Keratinocyte (primary cell): ENCODE results near the gene FASN. TPM values are rescaled to one million over a fixed set of nuclear protein-coding genes. Genes with fewer than 3 reads are reported as not detected.

Experiments used
- DNase-seq: peaks from one replicate; pipeline ENCODE4 v3.0.0-alpha.2; 2011; ENCODE audit warnings: low read depth, missing footprints, low spot score
- FAIRE-seq: peaks from 2 replicates; lab custom pipeline; 2011; peaks lifted over from hg19 to GRCh38; lab: Jason Lieb, UNC
- H2AFZ ChIP-seq: 2 replicates; pipeline ENCODE4 v1.6.0; 2012; ENCODE audit warnings: low read length, control low read depth, inconsistent platforms; ENCODE audit not compliant: control insufficient read depth
- H3K27ac ChIP-seq: 2 replicates; pipeline ENCODE4 v1.5.1; 2011; ENCODE audit warnings: low read length; ENCODE audit not compliant: control insufficient read depth, insufficient read depth
- H3K27me3 ChIP-seq: 3 replicates; pipeline ENCODE4 v1.6.0; 2011; ENCODE audit warnings: low read length; ENCODE audit not compliant: control insufficient read depth, insufficient read depth; ENCODE audit errors: extremely low read depth
- H3K36me3 ChIP-seq, 2 experiments: 2 replicates in 1 of 2; 3 replicates in 1 of 2; pipeline ENCODE4 v1.5.1; 2011; ENCODE audit warnings: low read length in 2 of 2, mild to moderate bottlenecking in 1 of 2; ENCODE audit not compliant: control insufficient read depth in 2 of 2, insufficient read depth in 2 of 2; ENCODE audit errors: extremely low read depth in 1 of 2
- H3K4me1 ChIP-seq: 3 replicates; pipeline ENCODE4 v1.5.1; 2011; ENCODE audit warnings: low read length; ENCODE audit not compliant: control insufficient read depth, insufficient read depth; ENCODE audit errors: extremely low read depth
- H3K4me2 ChIP-seq: 3 replicates; pipeline ENCODE4 v1.6.0; 2011; ENCODE audit warnings: low read depth, low read length; ENCODE audit not compliant: control insufficient read depth, insufficient read depth; ENCODE audit errors: extremely low read depth
- H3K4me3 ChIP-seq, 3 experiments: fragments of 200-600 bp in 1 of 3; sonication (generic) in 1 of 3; 2 replicates in 2 of 3; 3 replicates in 1 of 3; pipeline ENCODE4 v1.5.1; 2011 to 2016; ENCODE audit warnings: low read length in 3 of 3, mild to moderate bottlenecking in 3 of 3, control low read depth in 2 of 3, inconsistent platforms in 1 of 3, low read depth in 1 of 3, mixed read lengths in 1 of 3, mixed run types in 1 of 3, moderate library complexity in 1 of 3; ENCODE audit not compliant: control insufficient read depth in 2 of 3, insufficient read depth in 2 of 3; ENCODE audit errors: extremely low read depth in 1 of 3
- H3K79me2 ChIP-seq: 2 replicates; pipeline ENCODE4 v1.6.0; 2012; ENCODE audit warnings: low read length; ENCODE audit not compliant: control insufficient read depth, insufficient read depth
- H3K9ac ChIP-seq: 3 replicates; pipeline ENCODE4 v1.6.0; 2011; ENCODE audit warnings: low read length; ENCODE audit not compliant: control insufficient read depth, insufficient read depth; ENCODE audit errors: extremely low read depth
- H3K9me1 ChIP-seq: 3 replicates; pipeline ENCODE4 v1.6.0; 2011; ENCODE audit warnings: low read length; ENCODE audit not compliant: control insufficient read depth, insufficient read depth; ENCODE audit errors: extremely low read depth
- H3K9me3 ChIP-seq: 2 replicates; pipeline ENCODE4 v1.5.1; 2012; ENCODE audit warnings: low read depth, low read length; ENCODE audit not compliant: control insufficient read depth
- H4K20me1 ChIP-seq: 3 replicates; pipeline ENCODE4 v1.6.0; 2011; ENCODE audit warnings: low read length; ENCODE audit not compliant: control insufficient read depth, insufficient read depth; ENCODE audit errors: extremely low read depth
- CTCF ChIP-seq, 3 experiments: IDR thresholded peaks in 1 of 3; conservative IDR thresholded peaks in 1 of 3; optimal IDR thresholded peaks in 1 of 3; 2 replicates in 2 of 3; 3 replicates in 1 of 3; pipeline versions ENCODE3 to v1.5.1; 2011; ENCODE audit warnings: low read length in 3 of 3, mild to moderate bottlenecking in 3 of 3, moderate library complexity in 2 of 3, control low read depth in 1 of 3, inconsistent platforms in 1 of 3; ENCODE audit not compliant: insufficient read depth in 2 of 3; ENCODE audit errors: extremely low read depth in 1 of 3
- EZH2 ChIP-seq: IDR thresholded peaks from one replicate; pipeline ENCODE4 v1.6.1; 2012; ENCODE audit warnings: inconsistent platforms, mild to moderate bottlenecking, low read length, moderate library complexity
- dilution Hi-C: fragments of 300-500 bp; cut with MboI; formaldehyde crosslinking; loops from one replicate; pipeline ENCODE4 v1.7.0; 2020; ENCODE audit warnings: low sequenced_read_pairs; ENCODE audit not compliant: extremely low pct_ligation_motif_present
- polyA plus RNA-seq, 5 experiments: library from polyadenylated mRNA; depleted of rRNA in 3 of 5; stranded (reverse) in 3 of 5; stranded (forward) in 1 of 5; unstranded in 1 of 5; fragments of >200 nt; gene quantifications; 1 replicate in 1 of 5; 2 replicates in 3 of 5; 3 replicates in 1 of 5; pipeline versions ENCODE4 v1.2.1 to v1.2.3, GENCODE V29; 2011 to 2012; ENCODE audit warnings: missing spikeins in 2 of 5, low read depth in 1 of 5, low replicate concordance in 1 of 5

The FASN gene
- polyA plus RNA-seq, 1 donor (not counting 4 experiments of a cell fraction or from before 2014, with no cell fraction given) = 44.7 TPM

- DNase-seq (no peak), FAIRE-seq (no peak)
- no peaks in the 10 kb centered on the region for H3K9me1 ChIP-seq
- no peak overlapping the region for H3K4me3 ChIP-seq
- no peaks in the 10 kb centered on the region for H3K9me3 ChIP-seq
- H3K27me3 ChIP-seq = no peaks in the 10 kb centered on the region
- no peak overlapping the region for H2AFZ ChIP-seq
- H3K9ac ChIP-seq = no peak overlapping the region
- no peak overlapping the region for H3K27ac ChIP-seq
- no peaks in the 10 kb centered on the region for H3K79me2 ChIP-seq
- H3K4me1 ChIP-seq = no peaks in the 10 kb centered on the region
- dilution Hi-C loops = no loop called here
- H3K4me2 ChIP-seq = no peak overlapping the region
- TF ChIP-seq EZH2 (no peak), CTCF (optimal IDR thresholded peaks at IDR 0.05 in 1 of 3, IDR thresholded peaks at IDR 0.05 in 1 of 3, conservative IDR thresholded peaks at IDR 0.05 in 1 of 3; ENCODE audit: extremely low read depth in 1 of 3, insufficient read depth in 2 of 3, low read length in 3 of 3) (no peak)
- H3K36me3 ChIP-seq = peaks cover 37 to 40% of the 10 kb centered on the region in 2 experiments
- peaks cover 15% of the 10 kb centered on the region for H4K20me1 ChIP-seq
Measured at GRCh38 chr17:82078433-82078832, 19.6 kb downstream of the FASN start.

- Histone ChIP-seq H3K4me1 (no peaks in the 10 kb centered on the region), H3K27ac (no peak overlapping the region), H3K79me2 (no peaks in the 10 kb centered on the region), H3K4me2 (no peak overlapping the region), H3K4me3 (no peak overlapping the region), H3K9me1 (no peaks in the 10 kb centered on the region), H3K36me3 (peaks cover 30 to 35% of the 10 kb centered on the region in 2 experiments), H2AFZ (no peak overlapping the region), H3K9me3 (no peaks in the 10 kb centered on the region), H3K27me3 (no peaks in the 10 kb centered on the region), H3K9ac (no peak overlapping the region), H4K20me1 (peaks cover 11% of the 10 kb centered on the region)
- FAIRE-seq = no peak
- no peak for DNase-seq
- TF ChIP-seq CTCF (optimal IDR thresholded peaks at IDR 0.05 in 1 of 3, IDR thresholded peaks at IDR 0.05 in 1 of 3, conservative IDR thresholded peaks at IDR 0.05 in 1 of 3; ENCODE audit: extremely low read depth in 1 of 3, insufficient read depth in 2 of 3, low read length in 3 of 3) (no peak), EZH2 (no peak)
- dilution Hi-C loops = no loop called here
Measured at GRCh38 chr17:82077617-82078358, 20.2 kb downstream of the FASN start.
